Hematopoietic multipotent progenitor cell (in vitro differentiated cells): ENCODE measurements around the gene ZNF787. TPM values are rescaled to one million over a fixed set of nuclear protein-coding genes. Genes with fewer than 3 reads are reported as not detected.

ENCODE experiments used
- DNase-seq, 3 donors: peaks; one replicate each; pipeline ENCODE4 v3.0.0-alpha.2; 2011 to 2015; ENCODE audit warnings: low read depth in 2 of 3, low spot score in 2 of 3
- total RNA-seq: library from RNA; depleted of rRNA; stranded (reverse); fragments of >200 nt; gene quantifications from one replicate; pipeline ENCODE4 v1.2.3, GENCODE V29; 2012

ZNF787 gene
- total RNA-seq, 1 donor = 40.1 TPM

DNA sequence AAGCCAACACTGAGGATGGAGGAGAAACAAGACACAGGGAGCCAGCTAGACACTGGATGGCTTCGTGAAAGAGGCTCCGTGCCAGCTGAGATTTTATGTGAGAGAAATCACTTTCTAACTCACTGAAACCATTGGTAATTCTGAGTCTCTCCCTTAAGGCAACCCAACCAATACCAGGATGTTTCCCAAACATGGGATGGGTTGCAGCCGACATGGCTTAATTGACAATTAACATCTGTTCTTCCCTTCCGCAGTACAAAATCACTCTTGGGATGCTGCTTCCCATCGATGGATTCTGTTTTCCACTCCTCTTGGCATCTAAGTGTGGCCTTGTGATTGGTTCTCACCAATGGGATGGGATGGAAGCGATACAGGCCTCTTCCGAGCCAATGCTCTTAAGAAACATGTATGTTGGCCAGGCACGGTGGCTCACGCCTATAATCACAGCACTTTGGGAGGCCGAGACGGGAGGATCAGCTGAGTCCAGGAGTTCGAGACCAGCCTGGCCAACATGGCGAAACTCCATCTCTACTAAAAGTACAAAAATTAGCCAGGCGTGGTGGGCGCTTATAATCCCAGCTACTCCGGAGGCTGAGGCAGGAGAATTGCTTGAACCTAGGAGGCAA is 2.3 kb upstream of the ZNF787 start:
- no peak for DNase-seq

DNA sequence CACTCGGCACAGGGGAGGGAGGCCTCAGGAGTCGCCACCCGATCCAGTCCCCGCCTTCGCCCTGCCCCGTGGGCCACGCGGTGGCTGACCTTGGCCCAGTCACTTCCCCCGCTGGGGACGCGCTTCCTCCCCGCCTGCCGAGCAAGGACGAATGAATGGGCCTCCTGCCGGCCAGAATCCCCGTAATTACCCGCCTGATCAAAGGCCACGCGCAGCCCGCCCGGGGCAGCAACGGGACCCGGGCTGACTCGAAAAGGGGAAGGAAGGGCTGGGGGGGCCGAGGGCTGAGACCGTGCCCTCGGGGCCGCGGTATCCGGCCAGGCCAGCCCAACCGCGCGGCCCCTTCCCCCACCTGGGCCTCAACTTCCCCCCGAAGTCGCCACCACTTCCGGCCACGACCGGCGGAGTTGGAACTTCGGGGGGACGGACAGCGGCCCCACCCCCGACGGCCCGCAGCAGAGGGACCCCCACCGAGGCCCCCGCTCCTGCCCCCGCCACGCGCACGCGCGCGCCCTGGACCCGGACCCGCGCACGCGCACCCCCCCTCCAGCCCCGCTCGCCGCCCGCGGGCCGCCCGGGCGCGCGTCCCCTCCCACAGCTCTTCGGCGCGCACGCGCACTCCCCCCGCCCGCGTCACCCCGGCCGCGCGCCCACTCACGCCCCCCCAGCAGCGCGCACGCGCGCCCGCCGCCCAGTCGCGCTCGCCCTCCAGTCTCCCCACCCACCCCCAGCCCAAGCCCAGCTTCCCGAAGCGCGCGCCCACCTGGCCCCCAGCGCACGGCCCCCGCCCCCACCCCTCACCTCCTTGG is 520 bp downstream of the ZNF787 start:
- peak; percentile 63 to 96 (median 95) for DNase-seq

DNA sequence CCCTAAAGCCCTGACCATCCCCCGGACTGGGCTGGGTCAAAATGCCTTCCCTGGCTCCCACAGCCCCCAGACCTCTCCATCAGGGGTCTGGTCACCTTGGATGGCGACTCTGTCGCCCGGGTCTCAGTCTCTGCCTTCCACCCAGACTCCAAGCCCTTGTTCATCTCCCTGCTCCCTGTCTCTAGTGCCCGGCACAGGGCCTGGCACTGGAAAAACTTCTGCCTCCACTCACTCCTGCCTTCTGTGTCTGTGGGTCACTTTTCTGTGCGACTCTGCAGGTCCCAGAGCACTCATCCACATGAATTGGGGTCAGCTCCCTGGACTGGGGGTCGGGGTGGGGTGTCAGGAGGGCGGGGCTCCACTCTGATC is 1.1 kb downstream of the ZNF787 start:
- DNase-seq = no peak

DNA sequence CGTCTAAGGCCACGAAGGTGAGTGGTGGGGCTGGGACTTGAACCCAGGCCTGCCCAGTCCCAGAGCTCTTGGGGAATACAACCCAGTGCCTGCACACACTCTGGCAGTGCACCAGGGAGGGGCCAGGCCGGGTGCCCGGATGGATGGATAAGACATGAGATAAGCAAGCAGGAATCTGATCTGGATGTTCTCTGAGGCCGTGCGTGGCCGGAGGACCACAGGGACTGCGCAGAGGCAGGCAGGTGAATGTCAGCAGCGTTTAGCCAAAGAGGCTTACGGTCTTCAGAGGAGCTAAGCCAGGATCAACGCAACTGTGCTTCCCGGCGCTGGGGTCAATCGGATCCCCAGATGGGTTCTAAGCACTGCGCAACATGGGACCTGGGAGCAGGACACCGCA is 1.5 kb downstream of the ZNF787 start:
- DNase-seq = no peak

GRCh38 chr19:56118666-56119581 is 2.2 kb downstream of the ZNF787 start:
- DNase-seq = no peak

GRCh38 chr19:56117889-56118288 is 3.2 kb downstream of the ZNF787 start:
- DNase-seq = no peak

DNA sequence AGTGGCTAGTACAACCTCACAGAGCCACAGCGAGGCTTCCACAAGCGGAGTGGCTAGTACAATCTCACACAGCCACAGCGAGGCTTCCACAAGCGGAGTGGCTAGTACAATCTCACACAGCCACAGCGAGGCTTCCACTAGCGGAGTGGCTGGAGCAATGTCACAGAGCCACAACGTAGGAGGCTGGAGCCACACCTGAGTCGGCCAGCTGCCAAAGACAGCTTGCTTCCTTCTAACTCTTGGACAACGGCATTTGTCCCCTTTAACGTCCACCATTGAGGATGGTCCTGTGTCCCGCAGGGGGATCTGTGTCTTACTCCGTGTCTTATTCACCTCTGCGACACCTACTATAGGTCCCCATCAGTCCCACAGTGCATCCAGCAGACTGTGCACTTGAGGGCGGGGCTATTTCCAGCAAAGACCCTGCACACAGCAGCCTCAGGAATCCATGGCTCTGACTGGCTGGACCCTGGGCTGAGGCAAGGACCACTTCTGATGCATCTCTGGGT is 3.7 kb downstream of the ZNF787 start:
- no peak for DNase-seq

DNA sequence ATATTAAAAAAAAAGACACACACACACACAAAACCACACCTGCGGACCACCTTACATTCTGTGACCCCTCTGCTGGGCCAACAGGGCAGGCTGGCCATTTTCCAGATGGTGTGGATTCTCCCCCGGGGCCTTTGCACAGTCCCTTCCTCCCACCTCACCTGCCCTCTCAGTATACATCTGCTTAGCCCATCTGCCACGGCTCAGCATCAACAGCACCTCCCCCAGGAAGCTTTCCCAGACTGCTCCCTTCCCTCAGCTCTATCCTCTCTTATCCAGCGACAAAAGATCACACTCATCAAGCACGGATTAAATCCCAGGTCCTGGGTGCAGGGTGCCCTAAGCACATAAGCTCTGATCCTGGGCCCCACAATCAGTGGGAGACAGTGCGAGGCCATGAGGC is 4.5 kb downstream of the ZNF787 start:
- DNase-seq = no peak

DNA sequence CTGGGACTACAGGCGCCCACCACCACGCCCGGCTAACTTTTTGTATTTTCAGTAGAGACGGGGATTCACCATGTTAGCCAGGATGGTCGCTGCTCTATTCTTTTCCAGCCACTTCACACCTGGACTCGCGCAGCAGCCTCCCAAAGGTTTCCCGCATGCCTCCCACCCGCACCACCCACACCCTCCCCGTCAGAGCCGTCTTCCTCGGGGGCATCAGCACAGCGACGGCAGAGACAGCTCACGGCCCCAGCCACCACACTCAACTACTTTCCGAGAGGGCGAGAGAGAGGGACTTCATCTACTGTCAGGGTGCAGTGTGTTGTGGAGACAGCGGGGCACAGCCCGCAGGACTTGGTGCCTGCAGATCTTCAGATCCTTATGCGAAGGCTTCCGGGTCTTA is 5.6 kb downstream of the ZNF787 start:
- no peak for DNase-seq

- DNase-seq = no peak
Observed at GRCh38 chr19:56114778-56115110, 6.4 kb downstream of the ZNF787 start.

DNA sequence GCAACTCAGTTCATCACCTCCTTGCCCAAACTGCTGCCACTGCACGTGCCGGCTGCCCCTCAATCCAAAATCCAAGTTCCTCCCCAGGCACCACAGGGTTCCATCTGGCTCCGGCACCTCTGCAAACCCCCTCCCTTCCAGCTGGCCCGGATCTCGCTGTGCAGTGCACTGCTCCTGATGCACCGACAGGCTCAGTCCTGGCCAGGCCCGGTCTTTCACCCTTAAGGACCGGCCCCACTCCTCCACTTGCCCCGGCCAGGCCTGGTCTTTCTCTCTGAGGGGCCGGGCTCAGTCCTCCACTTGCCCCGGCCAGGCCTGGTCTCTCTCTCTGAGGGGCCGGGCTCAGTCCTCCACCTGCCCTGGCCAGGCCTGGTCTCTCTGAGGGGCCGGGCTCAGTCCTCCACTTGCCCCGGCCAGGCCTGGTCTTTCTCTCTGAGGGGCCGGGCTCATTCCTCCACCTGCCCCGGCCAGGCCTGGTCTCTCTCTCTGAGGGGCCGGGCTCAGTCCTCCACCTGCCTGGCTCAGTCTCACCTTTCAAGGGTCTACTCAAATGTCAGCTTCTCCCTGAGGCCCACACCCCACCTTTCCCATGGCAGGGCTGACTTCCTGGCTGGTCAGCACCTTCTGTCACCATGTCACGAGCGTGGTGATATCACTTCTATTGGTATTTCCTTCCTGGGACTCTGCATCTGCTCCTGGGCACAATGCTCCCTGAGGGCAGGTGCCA is 6.9 kb downstream of the ZNF787 start:
- DNase-seq = no peak

- peak in 2 of 3 donors; percentile 75 to 82 for DNase-seq
Observed at GRCh38 chr19:56113074-56113632, 7.9 kb downstream of the ZNF787 start.

DNA sequence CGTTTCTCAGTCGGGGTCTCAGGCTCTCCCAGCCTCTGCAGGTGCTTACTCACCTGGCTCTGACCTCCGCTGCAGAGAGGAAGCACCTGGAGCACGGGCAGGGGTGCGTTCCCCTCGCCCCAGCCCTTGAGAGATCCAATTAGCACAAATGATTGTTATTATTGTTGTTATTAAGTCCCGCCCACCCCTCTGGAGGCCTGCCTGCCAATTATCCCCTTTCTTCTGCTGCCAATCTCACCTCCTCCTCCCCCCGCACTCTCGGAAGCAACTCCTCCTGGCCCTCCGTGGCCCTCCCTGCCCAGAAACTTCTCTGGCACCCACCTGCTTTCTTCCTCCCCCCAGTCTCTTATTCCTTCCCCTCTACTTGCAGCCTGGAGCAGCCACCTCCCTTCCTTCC is 8.8 kb downstream of the ZNF787 start:
- no peak for DNase-seq

DNA sequence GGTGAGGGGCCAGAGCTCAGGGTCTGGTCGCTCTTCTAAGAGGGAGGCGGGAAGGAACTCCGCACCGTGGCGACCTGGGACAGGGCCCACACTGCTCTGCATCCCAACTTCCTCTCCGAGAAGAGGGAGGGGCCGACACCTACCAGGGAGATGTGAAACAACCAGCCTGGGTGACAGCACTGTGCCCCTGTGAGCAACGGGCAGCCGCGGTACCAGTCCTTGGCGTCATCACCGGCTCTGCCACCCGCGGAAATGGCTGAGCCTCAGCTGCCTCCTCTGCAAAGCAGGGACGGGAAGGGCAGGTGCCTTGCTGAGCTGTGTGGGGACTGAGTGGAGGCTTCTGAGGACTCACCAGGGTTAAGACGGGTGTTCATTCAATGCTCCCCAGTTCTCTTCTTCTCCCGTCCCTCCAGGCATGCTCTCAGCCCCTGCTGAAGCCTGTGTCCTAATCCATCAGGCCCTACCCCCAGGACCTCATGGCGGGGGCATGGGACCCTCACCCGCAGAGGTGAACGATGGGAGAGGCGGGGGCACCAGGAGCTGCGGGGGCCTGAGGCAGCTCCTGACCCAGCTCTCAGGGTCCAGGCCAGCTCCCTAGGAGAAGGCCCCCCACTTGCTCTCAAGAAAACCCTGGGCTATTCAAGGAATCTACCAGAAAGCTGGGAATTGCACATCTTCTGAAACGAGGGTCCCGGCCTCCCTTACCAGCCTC is 9.3 kb downstream of the ZNF787 start:
- DNase-seq = peak in 2 of 3 donors; percentile 79 to 85

DNA sequence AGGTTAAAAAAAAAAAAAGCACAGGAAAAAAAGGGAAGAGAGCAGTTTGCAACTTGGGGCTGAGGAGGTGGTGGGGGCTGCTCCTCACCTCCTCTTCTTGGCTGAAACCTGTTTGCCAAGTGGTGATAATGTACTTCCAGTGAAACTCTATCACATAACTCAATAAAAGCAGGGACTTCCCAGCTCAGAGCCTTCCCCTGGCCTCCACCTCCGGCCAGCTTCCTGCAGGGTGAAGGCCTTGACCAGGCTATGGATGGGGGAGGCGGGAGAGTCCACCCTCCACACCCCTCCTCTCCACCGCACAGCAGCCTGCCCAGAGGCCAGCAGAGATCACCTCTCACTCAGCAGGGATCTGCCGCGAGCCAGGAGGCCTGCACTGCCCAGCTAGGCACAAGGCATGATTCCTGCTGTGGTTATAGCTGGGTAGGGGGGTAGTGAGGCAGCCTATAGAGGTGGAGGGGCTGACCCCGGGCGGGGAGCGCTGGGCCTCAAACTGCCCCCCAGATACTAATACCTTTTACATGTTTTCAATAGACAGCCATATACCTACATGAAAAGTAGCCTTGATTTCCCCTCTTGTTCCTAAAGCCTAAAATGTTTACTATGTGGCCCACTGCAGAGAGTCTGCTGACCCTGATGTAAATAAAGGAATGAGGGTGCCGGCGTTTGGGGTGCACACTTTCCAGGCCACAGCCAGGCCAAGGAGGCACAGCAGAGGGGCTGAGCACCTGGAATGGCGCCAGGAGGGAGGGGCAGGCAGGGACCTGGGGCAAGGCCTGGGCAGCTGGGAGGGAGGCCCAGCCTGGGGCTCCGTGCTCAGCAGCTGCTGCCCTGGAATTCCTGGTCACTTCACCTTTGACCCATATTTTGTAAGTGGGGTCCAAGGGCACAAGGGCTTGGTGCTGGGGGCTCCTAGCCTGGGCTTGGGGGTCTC is 10.3 kb downstream of the ZNF787 start:
- no peak for DNase-seq

DNA sequence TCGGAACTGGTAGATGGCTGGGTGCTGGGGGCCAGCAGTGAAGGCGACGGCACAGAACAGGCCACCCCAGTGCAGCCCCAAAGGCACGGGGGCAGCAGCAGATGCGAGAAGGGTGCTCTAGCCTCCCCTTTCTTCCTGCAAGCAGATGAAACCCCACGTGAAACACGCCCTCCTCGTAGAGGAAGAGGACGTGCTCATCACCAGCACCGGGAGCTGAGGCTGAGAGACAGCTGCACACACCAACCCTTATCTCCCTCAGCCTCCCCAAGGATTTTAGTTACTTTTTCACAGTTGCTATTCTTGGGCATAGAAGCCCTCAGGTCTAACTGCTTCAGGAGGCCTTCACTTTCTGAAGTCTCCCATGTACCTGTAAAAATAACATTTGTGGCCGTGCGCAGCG is 11.9 kb downstream of the ZNF787 start:
- no peak for DNase-seq

DNA sequence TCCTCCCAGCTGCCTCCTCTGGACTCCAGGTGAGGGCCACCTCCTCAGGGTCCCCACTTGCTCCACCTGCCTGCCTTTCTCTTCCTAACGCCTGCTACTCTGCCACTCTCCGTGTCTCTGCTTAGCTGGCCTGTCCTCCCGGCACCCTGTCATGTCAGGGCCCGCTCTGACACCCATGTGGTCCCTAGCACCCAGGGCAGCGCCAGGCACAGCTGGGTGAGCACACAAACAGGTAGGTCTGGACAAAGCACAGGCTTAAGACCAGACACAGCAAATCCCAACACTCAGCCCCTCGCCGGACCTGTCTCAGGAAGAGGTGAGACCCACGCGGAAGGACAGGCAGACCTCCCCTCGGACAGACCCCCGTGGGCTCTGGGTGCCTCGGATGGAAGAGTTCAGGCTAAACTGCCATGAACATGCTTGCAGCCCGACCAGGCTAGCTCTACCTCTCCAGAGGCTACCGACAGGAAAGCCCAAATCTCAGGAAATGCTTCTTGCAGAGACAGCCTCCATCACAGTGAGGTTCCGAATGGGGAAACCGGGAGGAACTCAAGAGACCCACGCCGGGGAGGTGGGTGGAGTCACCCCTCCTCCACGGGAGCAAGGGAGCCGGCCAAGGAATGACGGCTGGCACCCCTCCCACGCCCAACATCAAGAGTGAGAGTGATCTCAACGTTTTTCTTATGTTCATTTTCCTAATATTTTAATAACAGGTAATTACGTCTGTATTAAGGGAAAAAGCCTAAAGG is 12.5 kb downstream of the ZNF787 start:
- DNase-seq = no peak
